Ascending aorta (tissue), 2 donors: ENCODE data around the gene TM7SF2. TPM values are rescaled to one million over a fixed set of nuclear protein-coding genes. Genes with fewer than 3 reads are reported as not detected.

Experiments
- DNase-seq, 2 donors: peaks; one replicate each; pipeline ENCODE4 v3.0.0-alpha.2; 2019; ENCODE audit warnings: low spot score in 2 of 2
- H3K27ac ChIP-seq, 2 donors: fragments of 200-600 bp; sonication (generic); one replicate each; pipeline ENCODE4 v1.5.1; 2016 to 2017; ENCODE audit warnings: mild to moderate bottlenecking in 1 of 2
- H3K27me3 ChIP-seq: fragments of 200-600 bp; sonication (generic); one replicate; pipeline ENCODE4 v1.5.1; 2017
- H3K36me3 ChIP-seq, 2 donors: fragments of 200-600 bp; sonication (generic); one replicate each; pipeline ENCODE4 v1.5.1; 2016
- H3K4me1 ChIP-seq, 2 donors: fragments of 200-600 bp; sonication (generic); one replicate each; pipeline ENCODE4 v1.5.1; 2016 to 2017; ENCODE audit warnings: mild to moderate bottlenecking in 1 of 2
- H3K4me3 ChIP-seq, 2 donors: fragments of 200-600 bp; sonication (generic); one replicate each; pipeline ENCODE4 v1.5.1; 2016 to 2017; ENCODE audit warnings: mild to moderate bottlenecking in 1 of 2
- H3K9me3 ChIP-seq, 2 donors: fragments of 200-600 bp; sonication (generic); one replicate each; pipeline ENCODE4 v1.5.1; 2016
- CTCF ChIP-seq, 3 experiments: fragments of 200-600 bp in 2 of 3; fragments of 450-650 bp in 1 of 3; sonication (generic) in 2 of 3; IDR thresholded peaks; one replicate each; pipeline ENCODE4 v1.5.1; 2016 to 2019; ENCODE audit warnings: antibody characterized with exemption in 3 of 3, mild to moderate bottlenecking in 1 of 3, moderate library complexity in 1 of 3
- intact Hi-C: fragments of 100-400 bp; cut with DNase I; formaldehyde crosslinking; loops from one replicate; pipeline ENCODE4 v1.15.1; 2023
- total RNA-seq: library from RNA; depleted of rRNA; stranded (reverse); fragments of >200 nt; gene quantifications from one replicate; pipeline ENCODE4 v1.1.0, GENCODE V29; 2016

Gene TM7SF2
- total RNA-seq, 1 donor from 2014 or later, result 10.6 TPM

- no peak for TF ChIP-seq CTCF (IDR thresholded peaks at IDR 0.05)
- intact Hi-C loops, result loop anchor here (1.0 to 2.0 kb wide), 3 partner anchors 17 to 106 kb away; partner anchors contain the start of genes SNX15 and TM7SF2
- no peaks in the 10 kb centered on the region for H3K9me3 ChIP-seq
- H3K27ac ChIP-seq, result peak overlapping the region; percentile 95 to 99
- H3K36me3 ChIP-seq, result peaks cover 43 to 44% of the 10 kb centered on the region in 2 donors
- DNase-seq, result peak in 1 of 2 donors; percentile 65
- no peaks in the 10 kb centered on the region for H3K27me3 ChIP-seq
- peaks cover 11 to 24% of the 10 kb centered on the region in 2 donors for H3K4me1 ChIP-seq
- H3K4me3 ChIP-seq, result peak overlapping the region; percentile 89 to 99
Observed at GRCh38 chr11:65133724-65134123, 22.1 kb downstream of the TM7SF2 start.

DNA sequence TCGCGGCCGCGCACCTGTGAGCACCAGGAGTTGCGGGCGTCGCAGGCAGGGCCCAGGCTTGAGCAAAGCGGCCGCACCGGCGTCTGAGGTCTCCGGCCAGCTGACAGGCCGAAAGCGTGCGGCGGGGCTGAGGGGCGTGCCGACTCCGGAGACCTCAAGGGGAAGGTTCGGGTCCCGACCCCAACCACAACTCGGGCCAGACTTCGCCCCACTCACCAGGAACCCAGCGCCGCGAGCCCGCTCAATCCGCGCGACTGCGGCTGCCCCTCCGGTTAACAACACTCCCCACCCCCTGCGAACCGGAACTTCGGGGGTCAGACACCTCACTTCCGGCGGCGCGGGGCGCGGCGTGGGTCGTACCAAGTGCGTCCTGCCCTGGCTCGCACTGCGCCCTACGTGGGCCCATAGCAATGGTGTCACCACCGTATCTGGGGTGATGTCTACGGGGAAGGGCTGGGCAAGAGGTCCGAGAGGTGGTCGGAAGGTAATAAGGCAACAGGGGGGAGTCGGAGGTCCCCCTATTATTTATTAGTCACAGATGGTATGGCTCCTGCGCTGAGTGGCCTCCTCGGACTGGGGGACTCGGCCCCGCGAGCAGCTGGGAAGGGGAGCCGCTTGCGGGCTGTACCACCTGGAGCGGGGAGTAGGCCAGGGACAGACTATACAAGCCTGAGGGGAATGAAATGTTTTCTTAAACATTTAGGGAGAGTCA lies 22.7 kb downstream of the TM7SF2 start, which contains the start of gene SYVN1:
SYVN1 (minus strand) TSS at position 280 of the 712 bp plus-strand sequence. CDS start 918 bp downstream, outside the sequence.
- Histone ChIP-seq H3K36me3 (peaks cover 36 to 38% of the 10 kb centered on the region in 2 donors), H3K9me3 (no peaks in the 10 kb centered on the region), H3K27me3 (no peaks in the 10 kb centered on the region), H3K4me3 (peak within 1 kb of the TSS; percentile 89 to 99), H3K27ac (peak within 1 kb of the TSS; percentile 95 to 99), H3K4me1 (peaks cover 11 to 24% of the 10 kb centered on the region in 2 donors)
- DNase-seq, result peak; percentile 66 to 95
- intact Hi-C loops, result loop anchor here (1.0 to 2.0 kb wide), 3 partner anchors 16 to 107 kb away; partner anchors contain the start of genes SNX15 and TM7SF2
- TF ChIP-seq CTCF (IDR thresholded peaks at IDR 0.05), result no peak

DNA sequence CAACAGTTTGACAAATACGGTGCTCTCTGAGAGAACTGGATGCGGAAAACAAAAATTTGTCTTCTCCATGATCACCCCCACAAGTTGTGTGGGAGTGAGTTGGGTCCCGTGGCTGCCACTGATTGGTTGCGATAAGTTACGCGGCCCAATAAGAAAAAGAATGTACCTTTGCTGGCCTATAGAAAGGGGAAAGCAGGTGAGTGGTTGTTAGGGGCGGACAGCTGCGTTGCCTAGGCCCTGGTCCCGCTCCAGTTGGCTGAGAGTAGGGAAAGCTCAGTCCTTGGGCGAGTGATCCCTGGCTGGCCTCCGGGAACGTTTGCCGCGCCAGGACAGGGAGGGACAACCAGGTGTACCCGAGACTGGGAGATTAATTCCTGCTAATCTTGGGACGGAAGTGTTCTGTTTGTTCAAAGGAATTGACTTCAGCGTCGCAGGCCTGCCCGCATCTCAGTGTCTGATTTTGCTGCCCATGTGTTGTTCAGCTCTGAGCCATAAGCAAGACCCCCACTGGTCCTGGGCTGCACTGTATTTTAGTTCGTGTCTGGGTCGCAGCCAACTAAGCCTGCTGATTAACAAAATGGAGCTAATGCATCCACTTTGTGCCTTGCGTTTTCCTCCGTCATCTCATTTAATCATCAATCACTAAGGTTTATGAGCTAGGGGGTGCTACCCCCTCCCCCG lies 23.4 kb downstream of the TM7SF2 start:
- H3K36me3 ChIP-seq, result peaks cover 29 to 31% of the 10 kb centered on the region in 2 donors
- no peaks in the 10 kb centered on the region for H3K27me3 ChIP-seq
- peak; percentile 91 to 97 for DNase-seq
- no peak for TF ChIP-seq CTCF (IDR thresholded peaks at IDR 0.05)
- H3K27ac ChIP-seq, result peak overlapping the region; percentile 95 to 99
- H3K4me3 ChIP-seq, result peak overlapping the region; percentile 89 to 99
- no peaks in the 10 kb centered on the region for H3K9me3 ChIP-seq
- peaks cover 11 to 24% of the 10 kb centered on the region in 2 donors for H3K4me1 ChIP-seq
- intact Hi-C loops, result loop anchor here (1.0 to 5.0 kb wide), 5 partner anchors 16 to 182 kb away; partner anchors contain the start of genes CAPN1, SNX15 and TM7SF2

DNA sequence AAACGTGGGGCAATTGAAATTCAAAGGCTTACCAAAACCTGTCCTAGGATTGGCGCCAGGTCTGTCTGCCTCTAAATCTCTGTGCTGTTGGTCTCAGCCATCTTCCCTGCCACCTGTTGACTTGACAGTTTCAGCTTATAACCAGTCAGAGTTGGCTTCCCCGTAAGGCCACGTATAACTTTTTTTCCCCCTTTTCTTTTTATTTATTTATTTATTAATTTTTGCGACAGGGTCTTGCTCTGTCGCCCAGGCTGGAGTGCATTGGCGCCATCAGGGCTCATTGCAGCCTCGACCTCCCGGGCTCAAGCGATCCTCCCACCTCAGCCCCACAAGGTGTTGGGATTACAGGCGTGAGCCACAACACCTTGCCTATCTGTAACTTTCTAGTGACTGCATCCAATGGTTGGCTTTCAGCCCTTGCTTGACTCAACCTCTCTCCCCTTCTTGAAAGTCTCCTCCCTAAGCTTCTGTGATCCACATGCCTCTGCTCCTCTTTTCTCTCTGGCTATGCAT lies 24.0 kb downstream of the TM7SF2 start:
- TF ChIP-seq CTCF (IDR thresholded peaks at IDR 0.05), result no peak
- Histone ChIP-seq H3K4me1 (peaks cover 11 to 24% of the 10 kb centered on the region in 2 donors), H3K27ac (peak overlapping the region; percentile 95 to 99), H3K4me3 (peak overlapping the region; percentile 89 to 99), H3K9me3 (no peaks in the 10 kb centered on the region), H3K27me3 (no peaks in the 10 kb centered on the region), H3K36me3 (peaks cover 23 to 25% of the 10 kb centered on the region in 2 donors)
- intact Hi-C loops, result loop anchor here (1.0 to 5.0 kb wide), 4 partner anchors 15 to 182 kb away; partner anchors contain the start of genes CAPN1 and TM7SF2
- peak in 1 of 2 donors; percentile 52 for DNase-seq

- no peak for TF ChIP-seq CTCF (IDR thresholded peaks at IDR 0.05)
- Histone ChIP-seq H3K4me3 (no peak overlapping the region), H3K4me1 (peaks cover 11 to 24% of the 10 kb centered on the region in 2 donors), H3K9me3 (no peaks in the 10 kb centered on the region), H3K27ac (no peak overlapping the region), H3K27me3 (no peaks in the 10 kb centered on the region), H3K36me3 (peaks cover 14 to 16% of the 10 kb centered on the region in 2 donors)
- no peak for DNase-seq
- intact Hi-C loops, result loop anchor here (5.0 kb wide), 1 partner anchor 181 kb away; no protein-coding TSS in a partner anchor
Observed at GRCh38 chr11:65136515-65137096, 24.9 kb downstream of the TM7SF2 start.
